Middle frontal gyrus (tissue), 1 donor: ENCODE data around the gene ZNF554.
"Not testable (repeated sequence)": the region's sequence is repeated elsewhere in the genome, so short reads cannot be mapped to it uniquely, and the experiment has no call there.

ENCODE experiments used
- DNase-seq: peaks from one replicate; pipeline ENCODE4 v3.0.0-alpha.2; 2015; ENCODE audit warnings: low spot score; ENCODE audit errors: extremely low spot score

The ZNF554 gene

GRCh38 chr19:2807379-2808128 lies 12.1 kb upstream of the ZNF554 start:
- no peak for DNase-seq

DNA sequence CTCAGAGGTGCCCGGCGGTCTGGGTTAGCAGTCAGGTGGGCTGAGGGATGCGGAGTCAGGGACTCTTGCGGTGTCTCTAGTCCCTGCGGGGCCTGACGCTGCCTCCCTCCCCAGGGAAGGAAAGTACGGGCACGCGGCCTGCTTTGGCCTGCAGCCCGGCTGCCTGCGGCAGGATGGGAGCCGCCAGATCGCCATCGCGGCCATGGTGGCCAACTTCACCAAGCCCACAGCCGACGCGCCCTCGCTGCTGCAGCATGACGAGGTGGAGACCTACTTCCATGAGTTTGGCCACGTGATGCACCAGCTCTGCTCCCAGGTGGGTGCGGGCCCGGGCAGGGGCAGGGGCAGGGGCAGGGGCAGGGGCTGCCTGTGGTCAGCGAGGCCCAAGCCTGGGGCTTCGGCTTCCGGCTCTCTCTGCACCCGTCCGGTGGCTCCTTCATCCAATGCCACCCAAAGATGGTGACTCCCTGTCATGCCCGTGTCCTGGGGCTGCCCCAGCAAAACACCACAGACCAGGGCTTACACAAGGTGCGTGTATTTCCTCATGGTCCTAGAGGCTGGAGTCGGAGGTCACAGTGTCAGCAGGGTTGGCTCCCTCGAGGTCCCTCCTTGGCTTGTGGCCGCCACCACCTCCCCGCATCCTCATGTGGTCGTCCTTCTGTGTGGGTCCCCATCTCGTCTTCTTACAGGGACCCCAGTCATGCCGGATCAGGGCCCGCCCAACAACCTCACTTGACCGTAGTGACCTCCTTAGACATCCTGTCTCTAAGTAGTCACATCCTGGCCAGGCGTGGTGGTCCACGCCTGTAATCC lies 11.3 kb upstream of the ZNF554 start:
- DNase-seq = no peak

GRCh38 chr19:2809387-2810140 lies 10.1 kb upstream of the ZNF554 start:
- no peak for DNase-seq

DNA sequence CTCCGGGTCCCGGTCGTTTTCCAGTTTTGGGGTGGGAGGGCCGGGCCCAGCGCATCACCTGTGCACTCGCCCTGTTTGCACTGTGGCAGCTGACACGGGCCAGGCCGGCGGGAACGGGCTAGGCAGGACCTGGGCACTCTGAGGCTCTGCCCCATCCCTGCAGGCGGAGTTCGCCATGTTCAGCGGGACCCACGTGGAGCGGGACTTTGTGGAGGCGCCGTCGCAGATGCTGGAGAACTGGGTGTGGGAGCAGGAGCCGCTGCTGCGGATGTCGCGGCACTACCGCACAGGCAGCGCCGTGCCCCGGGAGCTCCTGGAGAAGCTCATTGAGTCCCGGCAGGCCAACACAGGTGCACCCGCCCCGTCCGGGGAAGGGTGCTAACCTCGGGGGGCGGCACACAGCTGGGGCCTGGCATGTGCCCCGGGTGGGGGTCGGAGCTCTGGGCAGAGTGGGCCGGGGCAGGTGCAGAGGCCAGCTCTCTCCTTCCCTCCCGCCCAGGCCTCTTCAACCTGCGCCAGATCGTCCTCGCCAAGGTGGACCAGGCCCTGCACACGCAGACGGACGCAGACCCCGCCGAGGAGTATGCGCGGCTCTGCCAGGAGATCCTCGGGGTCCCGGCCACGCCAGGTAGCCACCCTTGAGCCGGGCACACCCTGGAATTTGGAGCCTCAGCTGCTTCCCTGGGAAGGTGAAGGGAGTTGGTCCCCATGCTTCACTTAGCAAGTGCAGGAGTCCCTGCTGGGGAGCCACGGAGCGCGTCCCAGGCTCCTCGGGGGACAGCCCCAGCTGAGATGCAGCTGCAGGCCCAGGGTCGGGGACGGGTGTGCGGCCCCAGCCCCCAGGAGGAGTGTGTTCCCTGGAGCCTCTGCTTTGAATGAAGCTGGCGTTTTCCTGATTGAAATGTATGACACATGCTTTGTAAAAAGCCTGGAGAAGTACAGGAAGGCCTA lies 9.3 kb upstream of the ZNF554 start:
- no peak for DNase-seq

GRCh38 chr19:2811221-2811722 lies 8.4 kb upstream of the ZNF554 start:
- DNase-seq = no peak

DNA sequence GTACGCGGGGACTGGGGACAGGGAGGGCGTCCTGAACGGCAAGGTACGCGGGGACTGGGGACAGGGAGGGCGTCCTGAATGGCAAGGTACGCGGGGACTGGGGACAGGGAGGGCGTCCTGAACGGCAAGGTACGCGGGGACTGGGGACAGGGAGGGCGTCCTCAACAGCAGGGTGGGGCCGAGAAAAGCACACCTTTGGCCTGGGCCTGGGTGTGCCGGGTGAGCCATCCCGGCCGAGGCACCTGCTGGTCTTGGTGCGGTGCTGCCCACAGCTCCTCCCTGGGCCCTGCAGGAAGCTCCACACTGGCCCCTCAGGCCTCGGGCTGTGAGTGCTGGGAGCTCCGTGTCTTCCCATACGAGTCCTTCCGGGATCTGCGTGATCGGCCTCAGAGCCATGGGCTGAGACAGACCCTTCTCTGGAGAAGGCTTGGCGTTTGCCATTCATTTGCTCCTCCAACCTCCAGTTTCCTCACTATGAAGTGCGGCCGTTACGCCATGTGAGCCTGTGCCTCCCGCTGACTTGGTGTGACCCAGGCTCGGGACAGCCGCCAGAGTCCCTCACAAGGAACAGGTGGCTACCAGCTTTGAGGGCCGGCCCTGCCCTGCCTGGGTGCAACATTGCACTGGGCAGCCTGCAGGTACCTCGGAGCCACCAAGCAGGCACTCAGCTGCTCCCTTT lies 7.8 kb upstream of the ZNF554 start:
- no peak for DNase-seq

- no peak for DNase-seq
Measured at GRCh38 chr19:2812414-2813234, 7.0 kb upstream of the ZNF554 start.

DNA sequence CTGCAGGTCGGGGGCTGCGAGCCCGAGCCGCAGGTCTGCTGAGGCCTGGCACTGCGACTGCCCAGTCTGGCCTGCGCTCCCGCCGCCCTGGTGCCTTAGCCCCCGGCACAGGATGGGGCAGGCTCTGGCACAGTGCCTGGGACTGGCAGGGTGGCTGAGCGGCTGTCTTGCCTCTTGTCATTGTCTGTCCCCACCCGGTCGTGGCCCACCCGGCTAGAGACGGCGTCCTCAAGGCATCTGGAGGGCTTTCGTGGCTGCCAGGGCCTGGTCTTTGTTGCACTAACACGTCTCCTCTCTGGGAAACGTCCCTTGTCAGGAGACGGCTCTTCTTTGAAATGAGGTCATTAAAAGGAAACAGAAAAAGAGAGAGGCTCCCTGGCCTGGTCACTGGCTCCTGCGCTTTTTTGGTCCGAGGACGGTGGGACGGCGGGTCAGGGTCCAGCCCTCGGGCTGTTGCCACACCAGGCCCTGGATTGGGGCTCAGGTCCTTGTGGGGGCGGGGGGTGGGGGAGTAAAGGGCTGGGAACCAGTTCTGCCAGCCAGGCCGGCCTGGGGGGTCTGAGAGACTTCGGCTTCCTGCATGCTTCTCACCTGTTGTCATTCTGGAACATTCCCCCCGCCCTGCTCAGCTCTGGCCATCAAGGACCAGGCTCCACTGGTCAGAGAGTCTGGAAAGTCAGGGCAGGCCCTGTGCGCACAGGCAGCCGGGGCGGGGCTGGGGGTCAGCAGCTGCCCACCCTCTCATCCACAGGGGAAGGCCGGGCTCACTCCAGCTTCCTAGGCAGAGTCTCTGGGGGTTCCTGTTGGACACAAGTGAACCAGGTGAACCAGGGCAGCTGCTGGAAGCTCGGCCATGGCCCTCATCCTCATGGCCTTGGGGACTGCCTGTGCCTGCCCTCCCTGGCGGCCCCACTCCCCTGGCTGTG lies 6.2 kb upstream of the ZNF554 start:
- DNase-seq = no peak

DNA sequence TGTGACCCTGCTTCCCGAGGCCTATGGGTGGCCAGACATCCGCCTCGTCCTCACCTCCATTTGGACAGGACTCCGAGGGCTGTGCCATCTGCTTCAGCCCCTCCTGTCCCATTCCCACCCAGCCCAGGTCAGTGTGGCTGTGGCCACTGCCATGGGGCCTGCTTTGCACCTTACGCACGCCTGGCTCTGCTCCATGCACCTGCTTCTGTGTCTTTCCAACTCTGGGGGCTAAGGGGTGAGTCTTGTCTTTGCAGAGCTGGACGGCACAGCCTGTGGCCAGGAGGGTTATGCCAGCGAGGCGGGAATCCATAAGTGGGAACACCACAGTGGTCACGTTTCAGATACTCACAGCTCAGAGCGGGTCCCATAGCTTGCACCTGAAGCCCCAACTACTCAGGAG lies 5.2 kb upstream of the ZNF554 start:
- no peak for DNase-seq

DNA sequence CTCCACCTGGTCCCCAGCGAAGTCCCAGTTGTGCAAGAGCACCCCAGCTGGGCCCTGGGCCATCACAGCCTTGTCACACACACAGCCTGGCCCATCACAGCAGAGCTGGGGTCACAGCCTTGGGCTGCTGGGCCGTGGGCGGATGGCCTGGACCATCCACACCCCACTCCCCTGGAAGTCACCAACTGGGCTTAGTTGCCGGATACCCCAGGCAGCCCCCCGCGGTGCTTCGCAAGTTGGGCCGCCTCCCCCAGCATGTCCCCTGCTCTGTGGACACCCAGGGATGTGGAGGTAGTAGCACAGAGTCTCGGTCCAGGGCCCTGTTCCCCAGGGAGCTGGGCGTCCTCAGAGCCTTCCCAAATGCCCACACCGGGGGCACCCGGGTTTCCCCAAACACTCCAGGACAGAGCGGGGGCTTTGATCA lies 4.5 kb upstream of the ZNF554 start:
- no peak for DNase-seq

- no peak for DNase-seq
Measured at GRCh38 chr19:2815923-2816322, 3.7 kb upstream of the ZNF554 start.

DNA sequence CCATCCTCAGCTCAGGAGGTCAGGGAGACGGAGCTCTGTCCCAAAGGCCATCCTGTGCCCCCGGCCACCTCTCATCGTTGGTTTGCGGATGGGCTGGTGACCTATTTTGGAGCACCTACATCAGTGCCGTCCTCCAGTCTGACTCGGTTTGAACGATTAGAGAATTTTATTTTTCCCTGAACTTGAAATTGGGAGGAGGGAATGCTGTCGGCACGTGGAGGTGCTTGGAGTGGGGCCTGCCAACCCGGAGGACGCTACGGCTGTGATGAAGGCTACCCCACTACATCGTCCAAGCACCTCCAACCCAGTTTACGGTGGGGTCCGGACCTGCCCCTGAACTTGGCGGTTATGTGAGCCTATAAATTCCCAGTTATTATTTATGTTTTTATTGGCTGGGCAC lies 3.0 kb upstream of the ZNF554 start:
- no peak for DNase-seq

DNA sequence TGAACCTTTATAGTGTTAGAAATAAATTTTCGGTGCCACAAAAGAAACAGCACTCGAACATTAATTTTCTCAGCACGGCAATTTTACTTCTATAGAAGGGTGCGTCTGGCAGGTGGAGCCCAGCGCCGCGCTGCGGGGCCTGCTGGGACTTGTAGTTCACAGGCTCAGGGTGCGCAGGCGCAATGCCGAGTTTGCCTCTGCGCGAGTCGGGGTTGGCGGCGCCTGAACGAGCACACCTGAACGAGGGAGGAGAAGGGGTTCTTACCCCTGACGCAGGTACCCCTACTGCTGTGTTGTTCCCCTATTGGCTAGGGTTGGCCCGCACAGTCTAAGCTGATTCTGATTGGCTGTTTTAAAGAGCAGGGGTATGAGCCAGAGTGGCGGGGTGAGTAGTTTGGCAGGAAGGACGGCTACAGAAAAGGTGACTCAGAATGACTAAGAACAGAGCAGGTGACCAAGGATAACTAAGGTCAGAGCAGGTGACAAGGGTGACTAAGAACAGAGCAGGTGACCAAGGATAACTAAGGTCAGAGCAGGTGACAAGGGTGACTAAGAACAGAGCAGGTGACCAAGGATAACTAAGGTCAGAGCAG lies 2.3 kb upstream of the ZNF554 start:
- DNase-seq = not testable (repeated sequence)

DNA sequence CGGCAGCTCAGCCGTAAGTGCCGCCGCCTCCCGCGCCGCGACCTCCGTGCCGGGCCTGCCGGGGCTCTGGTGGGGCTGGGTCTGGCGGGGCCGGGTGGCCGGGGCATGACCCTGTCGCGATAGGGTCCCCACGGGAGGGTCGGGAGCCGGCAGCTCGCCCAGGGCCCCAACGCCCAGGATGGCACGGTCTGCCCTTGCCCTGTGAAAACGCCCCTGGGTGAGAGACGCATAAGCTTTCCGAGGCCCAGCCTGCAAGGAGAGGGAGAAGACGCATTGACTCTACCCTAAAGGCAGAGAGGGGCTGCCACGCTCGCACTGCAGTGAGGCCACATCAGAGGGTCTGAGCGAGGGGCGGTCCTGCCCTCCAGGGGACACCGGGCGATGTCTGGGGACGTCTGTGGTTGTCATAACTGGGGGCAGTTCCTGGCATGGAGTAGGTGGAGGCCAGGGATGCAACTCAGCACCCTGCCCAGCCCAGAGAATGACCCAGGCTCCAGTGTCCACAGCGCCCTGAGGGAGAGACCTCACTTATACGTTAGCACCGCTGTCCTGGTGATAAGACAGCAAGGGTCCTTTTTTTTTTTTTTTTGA lies 539 bp downstream of the ZNF554 start:
- DNase-seq = no peak

- DNase-seq = no peak
Measured at GRCh38 chr19:2822846-2823245, 3.2 kb downstream of the ZNF554 start.

GRCh38 chr19:2823646-2824045 lies 4.0 kb downstream of the ZNF554 start:
- DNase-seq = no peak

DNA sequence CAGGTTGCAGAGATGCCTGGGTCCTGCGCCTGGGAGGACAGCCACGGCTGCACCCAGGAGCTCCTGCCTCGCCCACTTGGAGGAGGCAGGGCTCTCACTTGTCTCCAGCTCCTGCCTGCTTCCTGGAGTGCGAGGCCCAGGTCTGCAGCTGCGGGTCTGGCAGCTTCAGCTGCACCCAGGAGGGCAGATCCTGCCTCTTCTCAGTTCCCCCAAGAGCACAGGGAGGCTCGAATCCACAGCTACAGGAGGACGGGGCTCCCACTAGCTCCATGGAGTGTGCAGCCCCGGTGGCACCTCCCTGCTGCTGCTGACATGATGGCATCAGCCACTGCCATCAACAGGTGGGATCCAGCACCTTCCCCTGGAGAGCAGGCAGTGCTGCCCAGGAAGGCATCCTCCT lies 4.5 kb downstream of the ZNF554 start:
- no peak for DNase-seq
